ENCODE data around the gene LENG8. TPM values are rescaled to one million over a fixed set of nuclear protein-coding genes. Genes with fewer than 3 reads are reported as not detected.
A peak's percentile ranks its signal among the peaks of the same experiment; 100 is the strongest.
"Not testable (repeated sequence)": the region's sequence is repeated elsewhere in the genome, so short reads cannot be mapped to it uniquely, and the experiment has no call there.

The LENG8 gene
- total RNA-seq, 1 experiment from 2014 or later, result 196 TPM

- H3K4me1 ChIP-seq (ENCODE audit: control insufficient read depth in 1 of 2, insufficient read depth in 2 of 2, low read length in 2 of 2); H3K9ac ChIP-seq (ENCODE audit: low read length); H2AFZ ChIP-seq (ENCODE audit: low read depth, low read length, poor library complexity, severe bottlenecking); RAD21 ChIA-PET (ENCODE audit: low non-redundant PET in 1 of 2, low total read pairs in 2 of 2, uncharacterized antibody in 2 of 2, unreplicated experiment in 2 of 2); POLR2A ChIA-PET; H3K9me3 ChIP-seq (ENCODE audit: control insufficient read depth in 1 of 2, insufficient read depth in 1 of 2, low read depth in 1 of 2, low read length in 2 of 2); intact Hi-C loops (cut with micrococcal nuclease); H4K20me1 ChIP-seq (ENCODE audit: insufficient read depth); DNase-seq (ENCODE audit: low read depth, low spot score); H3K9me2 ChIP-seq (ENCODE audit: insufficient read depth); H3K4me2 ChIP-seq (ENCODE audit: low read length); BruUV-seq (replicated peaks); ATAC-seq; H3K27ac ChIP-seq (ENCODE audit: low read depth, low read length); H3K27me3 ChIP-seq (ENCODE audit: insufficient read depth, low read length); H3K79me2 ChIP-seq (ENCODE audit: insufficient read depth, low read length); H3K4me3 ChIP-seq (replicated peaks in 1 of 2; ENCODE audit: low read depth in 1 of 2, low read length in 2 of 2); H3K36me3 ChIP-seq (ENCODE audit: control insufficient read depth in 1 of 2, insufficient read depth in 2 of 2, low read length in 2 of 2): not testable (repeated sequence)
- CTCF ChIA-PET, result interaction anchor here (0.6 kb wide), 1 partner anchor 239 kb away, joined by 7 read pairs; no protein-coding TSS in a partner anchor
Observed at GRCh38 chr19:54505542-54505941, 56.5 kb downstream of the LENG8 start.

GRCh38 chr19:54506079-54506478 is 57.1 kb downstream of the LENG8 start:
- H3K4me2 ChIP-seq (ENCODE audit: low read length), result peak overlapping the region; percentile 28; the same call in 1 of the 2 replicates
- H2AFZ ChIP-seq (ENCODE audit: low read depth, low read length, poor library complexity, severe bottlenecking), result no peak overlapping the region
- intact Hi-C loops (cut with micrococcal nuclease), result no loop called here
- ChIA-PET RAD21 (ENCODE audit: low non-redundant PET in 1 of 2, low total read pairs in 2 of 2, uncharacterized antibody in 2 of 2, unreplicated experiment in 2 of 2) (no interaction called here), CTCF (interaction anchor here (0.6 kb wide), 1 partner anchor 239 kb away, joined by 7 read pairs; no protein-coding TSS in a partner anchor), POLR2A (no interaction called here)
- TF ChIP-seq CBX3 (IDR thresholded peaks at IDR 0.05; ENCODE audit: low read depth) (no peak), MAX (IDR thresholded peaks at IDR 0.05) (no peak), JUND (IDR thresholded peaks at IDR 0.05) (no peak), TCF7L2 (IDR thresholded peaks at IDR 0.05; ENCODE audit: borderline replicate concordance, extremely low read depth, insufficient read depth, insufficient read length) (no peak), CEBPB (IDR thresholded peaks at IDR 0.05; ENCODE audit: low read depth) (no peak), EGR1 (IDR thresholded peaks at IDR 0.05; ENCODE audit: low read depth) (no peak), YY1 (IDR thresholded peaks at IDR 0.05; ENCODE audit: extremely low read depth, insufficient replicate concordance, low read depth, low read length) (no peak), SP1 (IDR thresholded peaks at IDR 0.05; ENCODE audit: low read depth) (no peak), POLR2A (IDR thresholded peaks at IDR 0.05; ENCODE audit: borderline replicate concordance, extremely low read depth, insufficient read depth, insufficient read length) (no peak), SRF (IDR thresholded peaks at IDR 0.05; ENCODE audit: low read depth) (no peak), EZH2phosphoT487 (IDR thresholded peaks at IDR 0.05; ENCODE audit: borderline replicate concordance) (no peak), CTCF (IDR thresholded peaks at IDR 0.05 in 2 of 3, conservative IDR thresholded peaks at IDR 0.05 in 1 of 3; ENCODE audit: borderline replicate concordance in 1 of 3, insufficient read depth in 1 of 3, low read depth in 2 of 3, low read length in 2 of 3) (no peak), ZNF274 (IDR thresholded peaks at IDR 0.05; ENCODE audit: low read depth, low read length) (no peak), ZFX (IDR thresholded peaks at IDR 0.05) (no peak), FOSL1 (IDR thresholded peaks at IDR 0.05; ENCODE audit: low read depth) (no peak), ELF1 (IDR thresholded peaks at IDR 0.05; ENCODE audit: borderline replicate concordance, low read depth) (no peak), EZH2 (IDR thresholded peaks at IDR 0.05) (no peak)
- TF ChIP-seq, protein P1, sequence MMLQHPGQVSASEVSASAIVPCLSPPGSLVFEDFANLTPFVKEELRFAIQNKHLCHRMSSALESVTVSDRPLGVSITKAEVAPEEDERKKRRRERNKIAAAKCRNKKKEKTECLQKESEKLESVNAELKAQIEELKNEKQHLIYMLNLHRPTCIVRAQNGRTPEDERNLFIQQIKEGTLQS (IDR thresholded peaks at IDR 0.05), result no peak
- H3K36me3 ChIP-seq (ENCODE audit: control insufficient read depth in 1 of 2, insufficient read depth in 2 of 2, low read length in 2 of 2), result no peaks in the 10 kb centered on the region
- no peaks in the 10 kb centered on the region for H3K9me3 ChIP-seq (ENCODE audit: control insufficient read depth in 1 of 2, insufficient read depth in 1 of 2, low read depth in 1 of 2, low read length in 2 of 2)
- no peak overlapping the region for H3K4me3 ChIP-seq (replicated peaks in 1 of 2; ENCODE audit: low read depth in 1 of 2, low read length in 2 of 2)
- no peak overlapping the region for H3K27ac ChIP-seq (ENCODE audit: low read depth, low read length)
- H3K27me3 ChIP-seq (ENCODE audit: insufficient read depth, low read length), result no peaks in the 10 kb centered on the region
- DNase-seq (ENCODE audit: low read depth, low spot score) (no peak), ATAC-seq (no peak)
- no peaks in the 10 kb centered on the region for H3K79me2 ChIP-seq (ENCODE audit: insufficient read depth, low read length)
- H3K9me2 ChIP-seq (ENCODE audit: insufficient read depth), result no peaks in the 10 kb centered on the region
- BruUV-seq (replicated peaks), result no TSS peak
- peaks cover 0 to 8% of the 10 kb centered on the region in 2 experiments; a peak in 2 of 4 replicates for H3K4me1 ChIP-seq (ENCODE audit: control insufficient read depth in 1 of 2, insufficient read depth in 2 of 2, low read length in 2 of 2)
- no peak overlapping the region for H3K9ac ChIP-seq (ENCODE audit: low read length)
- no peaks in the 10 kb centered on the region for H4K20me1 ChIP-seq (ENCODE audit: insufficient read depth)

Measured in HCT116 (cell line).